HG02610 (cell line): ENCODE measurements around the gene MYO15B.

Experiments used
- ATAC-seq: cut with Tn5 transposase; IDR thresholded peaks from one replicate; pipeline ENCODE4 v1.9.1; 2021; ENCODE audit warnings: mild to moderate bottlenecking, moderate library complexity; ENCODE audit not compliant: unreplicated experiment

Gene MYO15B

DNA sequence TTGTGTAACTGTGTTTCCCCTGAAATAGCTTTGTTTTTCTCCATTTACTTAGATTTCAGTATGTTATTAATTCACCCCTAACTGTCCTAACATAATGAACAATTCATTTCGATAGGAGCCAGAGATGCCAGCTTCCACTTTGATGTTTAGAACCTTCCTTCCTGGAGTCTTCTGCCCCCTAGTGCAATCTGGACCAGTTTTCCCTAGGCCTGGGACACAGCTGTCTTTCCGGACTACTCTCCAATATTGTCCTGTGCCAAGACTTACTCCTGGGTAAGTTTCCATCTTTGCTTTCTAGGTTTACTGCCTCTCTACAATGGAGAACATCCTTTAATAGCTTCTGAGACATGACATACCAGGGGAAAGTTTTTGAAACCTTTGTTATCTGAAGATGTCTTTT, 66.6 kb downstream of the MYO15B start:
- ATAC-seq, result no peak

DNA sequence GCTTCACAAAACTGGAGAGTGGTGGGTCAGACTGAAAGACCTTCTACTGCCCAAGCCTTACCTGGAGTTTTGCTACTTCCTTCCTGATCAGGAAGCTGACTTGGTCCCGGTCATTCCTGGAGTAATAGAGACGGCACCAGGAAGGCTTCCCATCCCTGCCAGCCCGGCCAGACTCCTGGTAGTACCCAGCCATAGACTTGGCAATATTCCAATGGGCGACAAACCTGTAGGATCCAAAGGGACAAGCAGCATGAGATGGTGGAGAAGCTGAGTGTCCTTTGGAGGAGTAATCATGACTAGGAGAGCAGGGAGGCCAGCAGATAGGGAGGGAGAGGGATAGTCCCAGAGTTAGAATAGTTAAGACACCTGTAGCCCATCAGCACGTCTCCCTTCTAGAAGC, 70.6 kb downstream of the MYO15B start:
- ATAC-seq, result no peak

DNA sequence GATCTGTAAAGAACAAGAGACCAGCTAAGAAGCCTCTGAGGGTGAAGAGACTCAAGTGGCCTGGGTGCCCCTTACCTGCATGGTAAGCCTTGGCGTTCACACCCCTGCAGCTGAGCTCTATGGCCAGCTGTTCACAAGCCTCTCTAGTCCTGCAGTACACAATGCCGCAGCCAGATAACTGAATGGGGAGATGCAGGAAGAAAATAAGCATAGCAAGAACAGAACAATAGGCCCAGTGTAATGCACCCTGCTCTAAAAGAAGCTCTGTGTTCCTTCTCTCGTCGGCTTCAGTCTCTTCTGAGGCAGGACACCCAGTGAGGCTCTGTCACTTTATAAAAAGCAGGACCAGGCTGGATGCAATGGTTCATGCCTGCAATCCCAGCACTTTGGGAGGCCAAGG, 73.9 kb downstream of the MYO15B start:
- ATAC-seq, result no peak

DNA sequence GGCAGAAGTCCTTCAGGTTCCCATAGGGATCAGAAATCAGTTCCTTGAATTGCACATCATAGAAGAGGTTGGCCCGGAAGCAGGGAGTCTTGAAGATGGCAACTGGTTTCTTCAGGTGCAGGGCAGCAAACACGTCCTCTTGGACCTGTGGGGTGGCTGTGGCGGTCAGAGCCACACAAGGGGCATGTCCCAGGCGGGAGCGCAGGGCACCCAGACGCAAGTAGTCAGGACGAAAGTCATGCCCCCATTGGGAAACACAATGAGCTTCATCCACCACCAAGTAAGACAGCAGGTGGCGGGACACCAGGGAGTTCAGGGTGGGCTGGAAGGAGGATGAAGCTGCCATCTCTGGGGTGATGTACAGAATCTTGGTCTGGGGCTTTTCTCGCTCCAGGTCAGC, 74.9 kb downstream of the MYO15B start:
- ATAC-seq, result no peak

DNA sequence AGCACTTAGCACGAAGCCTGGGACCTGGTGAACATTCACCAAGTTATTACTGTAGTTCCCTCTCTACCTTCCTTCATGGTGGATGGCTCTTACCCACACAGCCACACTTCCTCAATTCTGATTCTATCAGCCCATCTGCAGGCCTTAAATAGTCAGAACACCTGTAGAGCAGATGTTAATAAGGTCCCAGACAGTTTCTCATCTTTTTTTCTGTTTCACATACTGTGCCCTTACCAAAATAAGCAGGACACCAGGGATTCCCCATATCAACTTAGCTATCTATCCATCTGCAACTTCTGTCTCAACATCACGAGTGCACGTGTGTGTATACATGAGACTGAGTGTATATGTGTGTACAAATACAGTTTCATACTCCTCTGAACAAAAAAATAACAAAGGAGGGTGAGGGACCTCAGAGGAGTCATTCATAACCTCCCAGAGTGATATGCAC, 76.5 kb downstream of the MYO15B start:
- peak; percentile 77 for ATAC-seq

DNA sequence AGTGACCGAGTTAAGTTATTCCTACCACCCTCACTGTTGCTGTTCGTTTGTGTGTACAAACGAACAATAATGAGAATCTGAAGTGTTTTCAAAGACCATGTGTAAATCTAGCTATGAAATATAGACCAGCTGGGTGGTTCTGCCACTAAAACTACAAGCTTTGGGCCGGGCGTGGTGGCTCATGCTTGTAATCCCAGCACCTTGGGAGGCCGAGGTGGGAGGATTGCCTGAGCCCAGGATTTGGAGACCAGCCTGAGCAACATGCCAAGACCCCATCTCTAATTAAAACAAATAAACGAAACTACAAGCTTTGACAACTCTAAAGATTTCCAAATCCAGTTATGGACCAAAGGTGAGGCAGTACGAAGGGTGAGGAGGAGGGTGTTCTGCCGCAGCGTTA, 78.4 kb downstream of the MYO15B start:
- ATAC-seq, result no peak

DNA sequence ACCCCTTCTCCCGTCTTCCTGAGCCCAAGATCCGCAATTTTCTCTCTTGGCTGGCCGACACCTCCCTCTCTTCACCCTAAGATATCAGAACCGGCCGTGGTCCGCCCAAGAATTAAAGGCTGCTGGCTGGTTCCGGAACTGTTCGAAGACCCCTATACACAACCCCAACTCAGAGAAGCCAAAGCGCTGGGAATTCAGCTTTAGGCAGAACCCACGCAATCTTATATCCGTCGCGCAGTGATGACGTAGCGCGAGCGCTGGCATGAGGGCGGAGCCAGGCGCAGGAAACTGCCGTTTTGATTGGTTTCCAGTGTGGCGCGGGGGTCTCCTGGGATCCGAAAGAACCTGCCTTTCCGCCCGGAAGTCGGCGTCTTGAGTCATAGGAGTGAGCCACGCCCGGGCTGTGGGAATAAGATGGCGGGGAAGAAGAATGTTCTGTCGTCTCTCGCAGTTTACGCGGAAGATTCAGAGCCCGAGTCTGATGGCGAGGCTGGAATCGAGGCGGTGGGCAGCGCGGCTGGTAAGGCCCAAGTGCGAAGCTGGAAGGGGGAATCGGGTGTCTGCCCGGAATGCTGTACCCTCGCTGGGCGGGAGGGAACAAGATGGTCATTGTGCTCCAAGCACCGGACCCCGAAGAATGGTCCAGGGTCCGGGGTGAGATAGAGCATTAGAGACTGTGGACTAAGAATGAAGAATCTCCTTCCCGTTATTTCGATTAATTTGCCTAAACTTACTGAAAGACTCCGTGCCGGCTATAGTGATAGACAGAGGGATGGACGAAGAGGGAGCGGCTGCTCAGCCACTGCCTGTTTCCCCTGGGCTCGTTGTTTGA, 79.6 kb downstream of the MYO15B start, which contains the start of the genes RECQL5 and SAP30BP:
RECQL5 (minus strand) TSS at position 196 of the 832 bp plus-strand sequence. CDS start 597 bp downstream, outside the sequence.
SAP30BP (plus strand) TSS at position 380 of the 832 bp plus-strand sequence; CDS start at position 415, 35 bp downstream.
- ATAC-seq, result peak; percentile 55

DNA sequence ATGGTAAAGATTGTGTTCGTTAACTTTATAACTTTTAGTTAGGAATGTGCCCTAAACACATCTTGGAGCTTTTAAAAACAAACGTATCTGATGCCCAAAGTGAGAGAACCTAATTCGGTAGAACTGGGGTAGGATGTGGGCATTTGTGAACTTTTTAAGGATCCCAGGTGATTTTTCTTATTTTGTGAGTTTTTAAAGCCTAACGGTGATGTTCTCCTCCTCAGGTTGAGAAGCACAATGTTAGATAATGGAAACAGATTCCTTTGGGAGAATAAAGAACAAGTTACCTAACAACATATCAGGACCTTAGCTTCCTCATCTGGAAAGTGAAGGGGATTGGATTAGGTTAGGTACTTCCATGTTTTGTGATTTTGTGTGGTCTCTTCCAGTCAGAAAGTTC, 80.2 kb downstream of the MYO15B start:
- ATAC-seq, result no peak

DNA sequence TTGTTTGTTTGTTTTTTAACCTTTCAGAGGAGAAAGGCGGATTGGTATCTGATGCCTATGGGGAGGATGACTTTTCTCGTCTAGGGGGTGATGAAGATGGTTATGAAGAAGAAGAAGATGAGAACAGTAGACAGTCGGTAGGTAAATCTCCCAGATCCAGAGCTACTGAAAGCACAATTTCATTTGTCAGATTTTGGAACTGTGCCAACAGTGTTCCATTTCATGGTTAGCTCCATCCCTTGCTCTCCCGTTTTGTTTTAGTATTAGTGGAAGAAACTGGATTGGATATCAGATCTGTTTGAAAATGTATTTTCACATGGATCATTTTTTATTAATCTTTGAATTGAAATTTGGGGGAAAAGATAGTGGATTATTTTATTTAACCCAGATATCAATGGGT, 80.9 kb downstream of the MYO15B start:
- ATAC-seq, result no peak

DNA sequence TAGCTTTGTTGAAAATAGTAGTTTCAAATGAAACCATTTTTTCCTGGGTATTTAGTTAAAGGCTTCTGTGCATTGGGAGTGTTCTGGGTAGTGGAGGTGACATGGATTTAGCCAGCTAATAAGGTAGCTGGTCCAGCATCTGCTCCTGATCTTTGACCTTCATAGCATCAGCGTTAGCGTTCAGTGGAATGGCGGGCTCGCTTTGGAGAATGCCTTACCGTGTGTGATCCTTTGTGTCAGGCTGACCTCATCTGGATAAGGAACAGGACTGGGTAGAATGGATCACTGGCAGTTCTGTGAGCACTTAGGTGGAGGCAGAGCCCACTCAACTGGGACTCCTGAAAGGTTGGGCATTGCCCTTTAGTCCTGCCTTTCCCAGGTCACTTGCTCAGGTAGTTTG, 83.3 kb downstream of the MYO15B start:
- no peak for ATAC-seq

DNA sequence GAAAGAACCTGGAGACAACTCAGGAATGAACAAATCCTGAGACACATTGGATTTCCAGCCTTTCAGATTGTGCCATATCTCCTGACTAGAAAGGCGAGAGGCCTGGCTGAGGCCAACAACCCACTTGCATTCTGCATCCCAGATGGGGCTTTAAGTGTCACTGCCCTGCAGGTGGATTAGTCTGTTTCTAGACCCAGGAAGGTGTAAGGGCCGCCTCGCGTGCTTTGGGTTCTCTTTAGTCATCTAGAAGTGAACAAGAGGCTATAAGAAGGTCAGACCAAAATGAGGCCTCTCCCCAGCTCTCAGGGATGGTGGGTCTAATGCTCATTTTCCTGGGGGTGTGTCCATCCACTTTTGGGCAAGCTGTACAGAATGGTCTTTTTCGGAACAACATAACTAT, 84.4 kb downstream of the MYO15B start:
- ATAC-seq, result no peak

DNA sequence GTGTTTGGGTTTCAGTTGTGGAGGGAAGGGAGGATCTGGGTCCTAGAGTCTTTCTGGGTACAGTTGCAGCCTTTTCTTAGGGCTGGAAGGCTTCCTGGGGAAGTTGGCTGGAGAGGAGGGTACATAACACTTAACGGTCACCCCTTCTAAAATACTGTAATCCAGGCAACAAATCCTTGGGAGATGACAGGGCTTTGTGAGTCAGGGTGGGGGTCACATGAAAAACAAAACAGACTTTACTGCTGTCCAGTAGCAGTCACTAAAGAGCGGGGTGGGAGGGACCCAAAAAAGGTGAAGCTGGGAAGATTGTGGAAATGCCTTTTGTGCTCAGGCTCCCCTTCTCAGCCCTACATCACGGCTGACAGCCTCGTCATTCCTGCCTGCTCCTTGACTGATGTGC, 85.9 kb downstream of the MYO15B start:
- no peak for ATAC-seq
